Stimulated activated CD4-positive, alpha-beta T cell treated with anti-CD3 and anti-CD28 coated beads, Interleukin-4, amount 100 ng/mL, for 4 hours (primary cell): ENCODE measurements around the gene KCNG2.

Source experiments
- DNase-seq, 2 experiments: peaks; one replicate each; pipeline ENCODE4 v3.0.0-alpha.2; 2020

KCNG2 gene

GRCh38 chr18:79786304-79786703 is 11.4 kb upstream of the KCNG2 start:
- no peak for DNase-seq

GRCh38 chr18:79786786-79787526 is 10.8 kb upstream of the KCNG2 start:
- DNase-seq: no peak

- no peak for DNase-seq
Measured at GRCh38 chr18:79787527-79787864, 10.2 kb upstream of the KCNG2 start.

GRCh38 chr18:79787865-79788733 is 9.6 kb upstream of the KCNG2 start:
- DNase-seq: no peak

- no peak for DNase-seq
Measured at GRCh38 chr18:79788734-79789085, 9.0 kb upstream of the KCNG2 start.

- DNase-seq: no peak
Measured at GRCh38 chr18:79789091-79789891, 8.4 kb upstream of the KCNG2 start.

GRCh38 chr18:79789901-79790890 is 7.5 kb upstream of the KCNG2 start:
- no peak for DNase-seq

- no peak for DNase-seq
Measured at GRCh38 chr18:79790996-79791972, 6.5 kb upstream of the KCNG2 start.

GRCh38 chr18:79792096-79792987 is 5.4 kb upstream of the KCNG2 start:
- no peak for DNase-seq

- DNase-seq: no peak
Measured at GRCh38 chr18:79792988-79793355, 4.8 kb upstream of the KCNG2 start.

GRCh38 chr18:79794846-79795245 is 2.9 kb upstream of the KCNG2 start:
- no peak for DNase-seq

GRCh38 chr18:79795446-79795845 is 2.3 kb upstream of the KCNG2 start:
- DNase-seq: no peak

- DNase-seq: no peak
Measured at GRCh38 chr18:79796016-79796415, 1.7 kb upstream of the KCNG2 start.

GRCh38 chr18:79796531-79797405 is 970 bp upstream of the KCNG2 start:
- DNase-seq: no peak

- no peak for DNase-seq
Measured at GRCh38 chr18:79798346-79798998, 734 bp downstream of the KCNG2 start.

GRCh38 chr18:79798999-79799370 is 1.2 kb downstream of the KCNG2 start:
- DNase-seq: no peak

GRCh38 chr18:79799619-79800370 is 2.1 kb downstream of the KCNG2 start:
- DNase-seq: no peak
